Gastrocnemius medialis (tissue), 4 donors: ENCODE results near the gene USP46. TPM values are rescaled to one million over a fixed set of nuclear protein-coding genes. Genes with fewer than 3 reads are reported as not detected.

Source experiments
- ATAC-seq, 2 donors: fragments of 150-250 bp; one replicate each; pipeline ENCODE4 v1.9.1; 2016
- DNase-seq, 2 donors: peaks; one replicate each; pipeline ENCODE4 v3.0.0-alpha.2; 2019
- H3K27ac ChIP-seq, 4 donors: fragments of 200-600 bp; sonication (generic); 1 replicate in 1 of 4; 2 replicates in 3 of 4; pipeline ENCODE4 v1.5.1; 2016 to 2018; ENCODE audit warnings: mild to moderate bottlenecking in 2 of 4, moderate library complexity in 1 of 4
- H3K27me3 ChIP-seq, 3 donors: fragments of 200-600 bp; sonication (generic) in 2 of 3; 1 replicate in 1 of 3; 2 replicates in 2 of 3; pipeline versions ENCODE4 v1.5.1 to v1.6.0; 2016 to 2019; ENCODE audit warnings: mild to moderate bottlenecking in 1 of 3, moderate library complexity in 1 of 3
- H3K36me3 ChIP-seq, 2 donors: fragments of 200-600 bp; sonication (generic) in 1 of 2; one replicate each; pipeline ENCODE4 v1.5.1; 2017 to 2018
- H3K4me1 ChIP-seq, 2 donors: fragments of 200-600 bp; sonication (generic) in 1 of 2; one replicate each; pipeline ENCODE4 v1.5.1; 2016 to 2017; ENCODE audit warnings: mild to moderate bottlenecking in 2 of 2
- H3K4me3 ChIP-seq, 4 donors: fragments of 200-600 bp; sonication (generic) in 3 of 4; 1 replicate in 1 of 4; 2 replicates in 3 of 4; pipeline ENCODE4 v1.5.1; 2016 to 2019; ENCODE audit warnings: mild to moderate bottlenecking in 2 of 4
- H3K9me3 ChIP-seq, 3 donors: fragments of 200-600 bp; sonication (generic) in 2 of 3; 1 replicate in 1 of 3; 2 replicates in 2 of 3; pipeline ENCODE4 v1.5.1; 2016 to 2019
- POLR2A ChIP-seq, 2 donors: fragments of 450-650 bp; IDR thresholded peaks; one replicate each; pipeline ENCODE4 v1.6.1; 2017; ENCODE audit warnings: antibody characterized with exemption in 2 of 2, mild to moderate bottlenecking in 2 of 2, moderate library complexity in 2 of 2
- in situ Hi-C, 4 donors: fragments of 200-750 bp; cut with MboI; loops; one replicate each; pipeline versions ENCODE4 v1.15.0 to v1.8.0; 2017; ENCODE audit warnings: low sequenced_read_pairs in 4 of 4
- intact Hi-C: fragments of 100-400 bp; cut with DNase I; formaldehyde crosslinking; loops from one replicate; pipeline ENCODE4 v1.15.1; 2023; ENCODE audit warnings: low total_unique reads
- total RNA-seq, 4 donors: library from RNA; depleted of rRNA; stranded (reverse); fragments of >200 nt; gene quantifications; one replicate each; pipeline versions ENCODE4 v1.1.0 to v1.2.3, GENCODE V29; 2016
- TF ChIP-seq, protein P1 (sequence below), 5 experiments: fragments of 450-650 bp in 3 of 5; fragments of 200-600 bp in 2 of 5; sonication (generic) in 2 of 5; IDR thresholded peaks in 4 of 5; conservative IDR thresholded peaks in 1 of 5; 1 replicate in 4 of 5; 2 replicates in 1 of 5; pipeline ENCODE4 v1.5.1; 2016 to 2019; ENCODE audit warnings: antibody characterized with exemption in 5 of 5, mild to moderate bottlenecking in 3 of 5, moderate library complexity in 3 of 5

USP46 gene
- total RNA-seq, 4 donors from 2014 or later = 8.9 to 13.2 (median 11.8) TPM

GRCh38 chr4:52627876-52628275 lies 31.2 kb downstream of the USP46 start:
- peak overlapping the region in 1 of 4 donors; percentile 73 for H3K27ac ChIP-seq
- TF ChIP-seq, protein P1, sequence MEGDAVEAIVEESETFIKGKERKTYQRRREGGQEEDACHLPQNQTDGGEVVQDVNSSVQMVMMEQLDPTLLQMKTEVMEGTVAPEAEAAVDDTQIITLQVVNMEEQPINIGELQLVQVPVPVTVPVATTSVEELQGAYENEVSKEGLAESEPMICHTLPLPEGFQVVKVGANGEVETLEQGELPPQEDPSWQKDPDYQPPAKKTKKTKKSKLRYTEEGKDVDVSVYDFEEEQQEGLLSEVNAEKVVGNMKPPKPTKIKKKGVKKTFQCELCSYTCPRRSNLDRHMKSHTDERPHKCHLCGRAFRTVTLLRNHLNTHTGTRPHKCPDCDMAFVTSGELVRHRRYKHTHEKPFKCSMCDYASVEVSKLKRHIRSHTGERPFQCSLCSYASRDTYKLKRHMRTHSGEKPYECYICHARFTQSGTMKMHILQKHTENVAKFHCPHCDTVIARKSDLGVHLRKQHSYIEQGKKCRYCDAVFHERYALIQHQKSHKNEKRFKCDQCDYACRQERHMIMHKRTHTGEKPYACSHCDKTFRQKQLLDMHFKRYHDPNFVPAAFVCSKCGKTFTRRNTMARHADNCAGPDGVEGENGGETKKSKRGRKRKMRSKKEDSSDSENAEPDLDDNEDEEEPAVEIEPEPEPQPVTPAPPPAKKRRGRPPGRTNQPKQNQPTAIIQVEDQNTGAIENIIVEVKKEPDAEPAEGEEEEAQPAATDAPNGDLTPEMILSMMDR (IDR thresholded peaks at IDR 0.05 in 4 of 5, conservative IDR thresholded peaks at IDR 0.05 in 1 of 5) = no peak
- no peak for TF ChIP-seq POLR2A (IDR thresholded peaks at IDR 0.05)
- no peak for ATAC-seq
- H3K4me1 ChIP-seq = peaks cover 17 to 19% of the 10 kb centered on the region in 2 donors
- no peaks in the 10 kb centered on the region for H3K27me3 ChIP-seq
- H3K4me3 ChIP-seq = no peak overlapping the region
- no peaks in the 10 kb centered on the region for H3K9me3 ChIP-seq
- no peaks in the 10 kb centered on the region for H3K36me3 ChIP-seq
- in situ Hi-C loops = no loop called here
- intact Hi-C loops = loop anchor here (2.0 kb wide), 1 partner anchor 31 kb away; the partner anchor contains the start of gene USP46
- DNase-seq = peak in 1 of 2 donors; percentile 15

- Histone ChIP-seq H3K4me1 (peaks cover 17 to 19% of the 10 kb centered on the region in 2 donors), H3K27ac (no peak overlapping the region), H3K9me3 (no peaks in the 10 kb centered on the region), H3K27me3 (no peaks in the 10 kb centered on the region), H3K4me3 (no peak overlapping the region), H3K36me3 (no peaks in the 10 kb centered on the region)
- ATAC-seq (no peak), DNase-seq (no peak)
- in situ Hi-C loops = no loop called here
- no peak for TF ChIP-seq POLR2A (IDR thresholded peaks at IDR 0.05)
- TF ChIP-seq, protein P1 (IDR thresholded peaks at IDR 0.05 in 4 of 5, conservative IDR thresholded peaks at IDR 0.05 in 1 of 5) = no peak
- intact Hi-C loops = no loop called here
Observed at GRCh38 chr4:52625216-52625615, 33.9 kb downstream of the USP46 start.

DNA sequence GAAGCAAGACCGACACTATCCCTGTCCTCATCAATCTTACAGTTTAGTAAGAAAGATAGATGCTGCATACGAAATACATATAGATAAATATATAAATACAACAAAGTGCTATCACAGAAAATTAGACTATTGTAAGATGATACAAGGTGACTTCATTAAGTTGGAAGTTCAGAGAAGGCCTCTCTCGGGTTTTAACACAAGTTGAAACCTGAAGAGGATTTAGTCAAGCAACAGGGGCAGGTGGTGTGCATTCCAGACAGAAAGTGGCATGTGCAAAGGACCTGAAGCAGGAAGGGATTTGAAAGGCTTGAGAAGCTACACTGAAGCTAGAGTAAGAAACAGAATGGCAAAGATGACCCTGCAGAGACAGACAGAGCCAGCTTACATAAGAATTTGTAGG lies 36.5 kb downstream of the USP46 start:
- no peaks in the 10 kb centered on the region for H3K27me3 ChIP-seq
- ATAC-seq = no peak
- no peaks in the 10 kb centered on the region for H3K36me3 ChIP-seq
- TF ChIP-seq, protein P1 (IDR thresholded peaks at IDR 0.05 in 4 of 5, conservative IDR thresholded peaks at IDR 0.05 in 1 of 5) = no peak
- TF ChIP-seq POLR2A (IDR thresholded peaks at IDR 0.05) = no peak
- intact Hi-C loops = no loop called here
- in situ Hi-C loops = no loop called here
- H3K4me1 ChIP-seq = peaks cover 8 to 13% of the 10 kb centered on the region in 2 donors
- H3K4me3 ChIP-seq = no peak overlapping the region
- DNase-seq = no peak
- H3K27ac ChIP-seq = no peak overlapping the region
- no peaks in the 10 kb centered on the region for H3K9me3 ChIP-seq

- peaks cover 8 to 12% of the 10 kb centered on the region in 2 donors for H3K4me1 ChIP-seq
- no peaks in the 10 kb centered on the region for H3K36me3 ChIP-seq
- no peak overlapping the region for H3K4me3 ChIP-seq
- no peak overlapping the region for H3K27ac ChIP-seq
- DNase-seq (no peak), ATAC-seq (no peak)
- no peaks in the 10 kb centered on the region for H3K27me3 ChIP-seq
- TF ChIP-seq, protein P1 (IDR thresholded peaks at IDR 0.05 in 4 of 5, conservative IDR thresholded peaks at IDR 0.05 in 1 of 5) = no peak
- TF ChIP-seq POLR2A (IDR thresholded peaks at IDR 0.05) = no peak
- H3K9me3 ChIP-seq = no peaks in the 10 kb centered on the region
- in situ Hi-C loops = no loop called here
- intact Hi-C loops = no loop called here
Observed at GRCh38 chr4:52621567-52621966, 37.5 kb downstream of the USP46 start.

- DNase-seq (no peak), ATAC-seq (peak in 1 of 2 donors; percentile 72)
- intact Hi-C loops (no loop called here), in situ Hi-C loops (no loop called here)
- H3K4me1 ChIP-seq = peaks cover 8 to 12% of the 10 kb centered on the region in 2 donors
- H3K36me3 ChIP-seq = no peaks in the 10 kb centered on the region
- H3K4me3 ChIP-seq = no peak overlapping the region
- H3K27ac ChIP-seq = no peak overlapping the region
- H3K27me3 ChIP-seq = no peaks in the 10 kb centered on the region
- H3K9me3 ChIP-seq = no peaks in the 10 kb centered on the region
- TF ChIP-seq, protein P1 (IDR thresholded peaks at IDR 0.05 in 4 of 5, conservative IDR thresholded peaks at IDR 0.05 in 1 of 5) = no peak
- TF ChIP-seq POLR2A (IDR thresholded peaks at IDR 0.05) = no peak
Observed at GRCh38 chr4:52619591-52619931, 39.5 kb downstream of the USP46 start.
